Pancreas (tissue), 10 donors: ENCODE measurements around the gene GABRB3. TPM values are rescaled to one million over a fixed set of nuclear protein-coding genes. Genes with fewer than 3 reads are reported as not detected.

Experiments
- ATAC-seq, 4 donors: fragments of 200-7000 bp; cut with Tn5 transposase; one replicate each; pipeline versions ENCODE4 v1.8.0 to v1.9.1; 2020; ENCODE audit warnings: mild to moderate bottlenecking in 4 of 4, moderate library complexity in 4 of 4
- DNase-seq, 6 donors: peaks; one replicate each; pipeline ENCODE4 v3.0.0-alpha.2; 2020
- FAIRE-seq: peaks from 2 replicates; lab custom pipeline; 2012; peaks lifted over from hg19 to GRCh38; lab: Jason Lieb, UNC
- H3K27ac ChIP-seq, 4 donors: fragments of 200-600 bp; sonication (generic); 1 replicate in 3 of 4; 2 replicates in 1 of 4; pipeline versions ENCODE4 v1.5.0 to v1.8.0; 2020
- H3K27me3 ChIP-seq, 4 donors: fragments of 200-600 bp; one replicate each; pipeline ENCODE4 v1.8.0; 2021
- H3K36me3 ChIP-seq, 3 donors: fragments of 200-600 bp; sonication (generic) in 1 of 3; one replicate each; pipeline versions ENCODE4 v1.5.0 to v1.8.0; 2020 to 2021
- H3K4me1 ChIP-seq, 3 donors: fragments of 200-600 bp; one replicate each; pipeline ENCODE4 v1.8.0; 2021
- H3K4me3 ChIP-seq, 4 donors: fragments of 200-600 bp; sonication (generic) in 2 of 4; one replicate each; pipeline versions ENCODE4 v1.5.0 to v1.8.0; 2020 to 2021
- H3K9me3 ChIP-seq, 4 donors: fragments of 200-600 bp; one replicate each; pipeline ENCODE4 v1.8.0; 2021
- WGBS, 2 donors: extraction: QIAGEN DNeasy Blood & Tissue Kit; methylation state at CpG; one replicate each; pipeline ENCODE4 v1.1.7; 2013; 5-methylcytosine and 5-hydroxymethylcytosine counted together
- intact Hi-C, 3 donors: fragments of 100-400 bp; cut with DNase I; formaldehyde crosslinking; loops; one replicate each; pipeline versions ENCODE4 v1.11.1 to v1.14.2; 2022
- polyA plus RNA-seq, 2 donors: library from polyadenylated mRNA; stranded (reverse); fragments of 200-250 nt; gene quantifications; one replicate each; pipeline ENCODE4 v1.2.3, GENCODE V29; 2013
- total RNA-seq, 6 donors: library from RNA; stranded (reverse); fragmentation: NEBNext Ultra II Directional in 4 of 6; extraction: Animal tissue kit (Norgen Biotek cat#: 25700) in 4 of 6; gene quantifications; one replicate each; pipeline versions ENCODE4 v1.2.1 to v1.2.4, GENCODE V29; 2021 to 2023
- TF ChIP-seq, protein P1 (sequence below), 4 donors: fragments of 200-600 bp; sonication (generic) in 3 of 4; IDR thresholded peaks; one replicate each; pipeline versions ENCODE4 v1.5.0 to v1.8.0; 2021; ENCODE audit warnings: antibody characterized with exemption in 4 of 4
- donor health status: healthy with polysubstance abuse.
- donor health status: DM: no; HTN: no; CAD: no; lungs with moderate emphysema.
- donor health status: DM: no; HTN: no; CAD: no.
- donor health status: control.
- donor health status: control.
- donor health status: Bipolar disorder and iron deficiency.
- donor health status: DM: yes; HTN: yes; CAD: no.
- donor health status: DM: no; HTN: no; CAD: no.
- donor health status: DM: no; HTN: no; CAD: no.
- donor health status: DM: yes; HTN: yes; CAD: no.

GABRB3 gene
- total and polyA plus RNA-seq, 8 donors = 1.3 to 11.4 (median 9.5) TPM

DNA sequence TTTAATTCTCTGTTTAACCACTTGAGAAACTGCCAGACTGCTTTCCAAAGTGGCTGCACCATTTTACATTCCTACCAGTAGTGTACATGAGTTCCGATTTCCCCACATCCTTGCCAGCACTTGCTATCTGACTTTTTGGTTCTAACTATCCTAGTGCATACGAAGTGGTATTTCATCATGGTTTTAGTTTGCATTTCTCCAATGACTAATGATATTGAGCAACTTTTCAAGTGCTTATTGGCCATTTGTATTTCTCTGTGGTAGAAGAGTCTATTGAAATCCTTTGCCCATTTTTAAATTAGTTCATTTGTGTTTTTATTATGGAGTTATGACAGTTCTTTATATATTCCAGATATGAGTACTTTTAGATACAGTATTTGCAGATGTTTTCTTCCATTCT, 247.8 kb downstream of the GABRB3 start:
- Histone ChIP-seq H3K27ac (no peak overlapping the region), H3K4me3 (no peak overlapping the region), H3K36me3 (no peaks in the 10 kb centered on the region), H3K27me3 (no peaks in the 10 kb centered on the region), H3K4me1 (no peaks in the 10 kb centered on the region), H3K9me3 (no peaks in the 10 kb centered on the region)
- FAIRE-seq (no peak), DNase-seq (no peak), ATAC-seq (no peak)
- TF ChIP-seq, protein P1, sequence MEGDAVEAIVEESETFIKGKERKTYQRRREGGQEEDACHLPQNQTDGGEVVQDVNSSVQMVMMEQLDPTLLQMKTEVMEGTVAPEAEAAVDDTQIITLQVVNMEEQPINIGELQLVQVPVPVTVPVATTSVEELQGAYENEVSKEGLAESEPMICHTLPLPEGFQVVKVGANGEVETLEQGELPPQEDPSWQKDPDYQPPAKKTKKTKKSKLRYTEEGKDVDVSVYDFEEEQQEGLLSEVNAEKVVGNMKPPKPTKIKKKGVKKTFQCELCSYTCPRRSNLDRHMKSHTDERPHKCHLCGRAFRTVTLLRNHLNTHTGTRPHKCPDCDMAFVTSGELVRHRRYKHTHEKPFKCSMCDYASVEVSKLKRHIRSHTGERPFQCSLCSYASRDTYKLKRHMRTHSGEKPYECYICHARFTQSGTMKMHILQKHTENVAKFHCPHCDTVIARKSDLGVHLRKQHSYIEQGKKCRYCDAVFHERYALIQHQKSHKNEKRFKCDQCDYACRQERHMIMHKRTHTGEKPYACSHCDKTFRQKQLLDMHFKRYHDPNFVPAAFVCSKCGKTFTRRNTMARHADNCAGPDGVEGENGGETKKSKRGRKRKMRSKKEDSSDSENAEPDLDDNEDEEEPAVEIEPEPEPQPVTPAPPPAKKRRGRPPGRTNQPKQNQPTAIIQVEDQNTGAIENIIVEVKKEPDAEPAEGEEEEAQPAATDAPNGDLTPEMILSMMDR (IDR thresholded peaks at IDR 0.05) = no peak
- WGBS, 2 donors = 66 to 68% methylated on average over 2 of the region's 2 CpGs
- intact Hi-C loops = no loop called here

DNA sequence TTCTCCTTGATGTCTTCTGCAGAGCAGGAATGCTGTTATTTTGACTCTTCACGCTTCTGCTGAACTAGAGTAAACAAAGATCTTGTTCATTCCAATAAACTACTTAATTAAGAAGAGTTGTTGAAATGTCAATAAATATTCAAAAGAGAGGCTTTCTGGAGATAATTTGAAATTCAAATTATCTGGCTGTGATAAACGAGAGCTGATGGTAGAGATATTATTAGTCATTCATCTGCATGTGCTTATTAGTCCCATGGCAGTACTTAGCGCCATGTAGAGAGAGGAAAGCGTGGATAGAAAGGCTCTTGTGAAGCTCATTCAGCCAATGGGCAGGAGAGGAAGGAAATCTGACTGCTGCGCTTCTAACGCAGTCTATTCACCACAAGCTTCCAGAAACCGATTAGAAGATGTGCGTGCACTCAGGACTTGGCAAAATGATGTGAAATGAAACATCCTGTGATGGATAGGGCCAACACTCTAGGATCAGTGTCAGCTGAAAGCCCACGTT, 251.1 kb downstream of the GABRB3 start:
- intact Hi-C loops = no loop called here
- DNase-seq = no peak
- Histone ChIP-seq H3K4me3 (no peak overlapping the region), H3K27me3 (no peaks in the 10 kb centered on the region), H3K4me1 (no peaks in the 10 kb centered on the region), H3K9me3 (no peaks in the 10 kb centered on the region), H3K36me3 (no peaks in the 10 kb centered on the region), H3K27ac (no peak overlapping the region)
- no peak for ATAC-seq
- TF ChIP-seq, protein P1 (IDR thresholded peaks at IDR 0.05) = no peak
- FAIRE-seq = no peak
- WGBS, 2 donors = 63 to 71% methylated on average over 9 of the region's 9 CpGs

DNA sequence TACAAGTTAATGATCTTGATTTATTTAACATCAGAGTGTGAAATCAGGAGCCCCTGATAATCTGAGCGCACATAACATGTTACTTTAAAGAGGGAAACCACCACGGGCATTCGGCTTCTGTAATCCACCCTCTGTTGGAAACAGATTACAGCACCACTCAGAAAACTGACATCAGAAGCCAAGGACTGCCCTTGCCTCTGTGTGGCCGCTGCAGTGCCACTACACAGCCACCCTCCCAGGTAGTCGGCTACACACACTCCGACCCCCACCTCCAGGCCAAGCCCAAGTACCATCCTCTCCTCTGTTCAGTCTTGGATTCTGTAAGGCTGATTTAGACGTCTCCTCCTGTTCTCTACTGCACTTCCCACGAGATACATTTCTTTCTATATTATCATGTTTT, 251.7 kb downstream of the GABRB3 start:
- Histone ChIP-seq H3K9me3 (no peaks in the 10 kb centered on the region), H3K36me3 (no peaks in the 10 kb centered on the region), H3K27me3 (no peaks in the 10 kb centered on the region), H3K27ac (no peak overlapping the region), H3K4me3 (no peak overlapping the region), H3K4me1 (no peaks in the 10 kb centered on the region)
- no peak for ATAC-seq
- no peak for DNase-seq
- intact Hi-C loops = no loop called here
- TF ChIP-seq, protein P1 (IDR thresholded peaks at IDR 0.05) = no peak
- no peak for FAIRE-seq
- WGBS, 2 donors = 35 to 38% methylated on average over 8 of the region's 8 CpGs

DNA sequence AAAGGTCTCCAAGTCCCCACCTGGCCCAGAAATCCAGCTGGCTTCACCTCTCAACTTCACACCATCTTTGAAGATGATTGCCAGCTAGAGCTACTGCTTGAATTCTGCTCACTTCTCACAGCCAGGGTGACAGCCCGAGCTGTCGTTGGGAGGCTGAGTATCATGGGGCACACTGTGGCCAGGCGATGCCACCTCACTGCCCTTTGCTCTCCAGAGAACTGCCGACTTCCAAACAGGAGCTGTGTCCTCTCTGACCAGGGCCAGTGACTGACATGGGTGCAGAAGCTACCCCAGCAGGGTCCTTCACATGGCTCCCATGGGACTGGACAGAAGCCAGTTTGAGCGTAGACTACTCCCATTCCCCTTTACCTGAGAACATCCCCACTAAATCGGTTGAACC, 254.0 kb downstream of the GABRB3 start:
- Histone ChIP-seq H3K27me3 (no peaks in the 10 kb centered on the region), H3K4me3 (no peak overlapping the region), H3K27ac (no peak overlapping the region), H3K36me3 (no peaks in the 10 kb centered on the region), H3K4me1 (no peaks in the 10 kb centered on the region), H3K9me3 (no peaks in the 10 kb centered on the region)
- ATAC-seq = no peak
- no peak for FAIRE-seq
- no peak for DNase-seq
- TF ChIP-seq, protein P1 (IDR thresholded peaks at IDR 0.05) = no peak
- intact Hi-C loops = no loop called here
- 65 to 80% methylated on average over 6 of the region's 6 CpGs for WGBS, 2 donors

DNA sequence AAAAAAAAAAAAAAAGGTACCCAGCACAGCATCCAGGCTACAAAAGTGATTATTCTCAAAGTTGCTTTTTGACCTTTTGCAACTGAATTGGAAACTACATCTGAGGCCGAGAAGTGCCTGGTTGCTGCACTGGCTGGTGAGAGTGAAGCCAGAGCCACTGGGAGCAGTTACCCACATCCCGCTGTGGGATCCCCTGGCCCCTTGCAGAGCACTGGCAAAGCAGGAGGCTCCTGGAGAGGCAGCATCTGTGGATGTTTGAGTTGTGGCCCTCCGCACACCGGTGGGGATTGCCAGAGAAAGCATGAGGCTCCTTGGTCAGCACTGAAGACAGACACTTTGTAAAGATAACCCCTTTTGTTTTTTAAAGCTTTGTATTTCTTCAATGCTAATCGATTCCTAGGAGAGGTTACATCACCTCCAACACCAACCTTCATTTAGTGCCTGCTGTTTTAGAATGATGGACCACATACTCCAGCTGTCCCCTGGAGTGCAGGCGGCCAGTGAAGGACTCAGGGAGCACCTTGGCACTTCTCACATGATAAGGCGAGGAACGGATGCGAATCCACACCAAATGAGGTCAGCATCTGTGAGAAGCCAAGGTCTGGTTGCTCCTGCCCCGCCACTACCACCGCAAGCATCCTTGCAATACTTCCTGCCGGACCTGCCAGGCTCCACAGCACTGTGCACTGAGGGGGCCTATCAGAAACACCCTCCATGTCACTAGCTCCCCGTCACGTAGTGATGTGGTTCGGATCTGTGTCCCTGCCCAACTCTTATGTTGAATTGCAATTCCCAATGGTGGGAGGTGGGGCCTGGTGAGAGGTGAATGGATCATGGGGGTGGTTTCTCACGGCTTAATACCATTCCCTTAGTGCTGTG, 256.5 kb downstream of the GABRB3 start:
- Histone ChIP-seq H3K4me3 (no peak overlapping the region), H3K36me3 (no peaks in the 10 kb centered on the region), H3K9me3 (no peaks in the 10 kb centered on the region), H3K4me1 (no peaks in the 10 kb centered on the region), H3K27me3 (no peaks in the 10 kb centered on the region), H3K27ac (no peak overlapping the region)
- intact Hi-C loops = no loop called here
- TF ChIP-seq, protein P1 (IDR thresholded peaks at IDR 0.05) = no peak
- DNase-seq (no peak), FAIRE-seq (no peak), ATAC-seq (no peak)
- WGBS, 2 donors = 67 to 73% methylated on average over 16 of the region's 16 CpGs
